GM18873 (cell line): ENCODE results near the gene TAMM41.
"Not testable (repeated sequence)": the region's sequence is repeated elsewhere in the genome, so short reads cannot be mapped to it uniquely, and the experiment has no call there.

Experiments
- ATAC-seq: cut with Tn5 transposase; IDR thresholded peaks from one replicate; pipeline ENCODE4 v1.9.1; 2021; ENCODE audit warnings: mild to moderate bottlenecking, moderate library complexity, moderate number of reproducible peaks; ENCODE audit not compliant: unreplicated experiment, low FRiP score

Gene TAMM41

GRCh38 chr3:11770477-11771391, 76.0 kb downstream of the TAMM41 start:
- peak; percentile 99 for ATAC-seq

- ATAC-seq: peak; percentile 14
These were observed 76.8 kb downstream of the TAMM41 start for GRCh38 chr3:11769704-11770476.

- no peak for ATAC-seq
These were observed 78.1 kb downstream of the TAMM41 start for GRCh38 chr3:11768604-11769003.

GRCh38 chr3:11764931-11765363, 81.7 kb downstream of the TAMM41 start:
- no peak for ATAC-seq

GRCh38 chr3:11759996-11760395, 86.7 kb downstream of the TAMM41 start:
- ATAC-seq: no peak

GRCh38 chr3:11757929-11758328, 88.8 kb downstream of the TAMM41 start:
- ATAC-seq: no peak

- ATAC-seq: no peak
These were observed 89.2 kb downstream of the TAMM41 start for GRCh38 chr3:11757441-11757875.

GRCh38 chr3:11755276-11755675, 91.4 kb downstream of the TAMM41 start:
- no peak for ATAC-seq

- not testable (repeated sequence) for ATAC-seq
These were observed 94.4 kb downstream of the TAMM41 start for GRCh38 chr3:11752254-11752653.

GRCh38 chr3:11748306-11748705, 98.4 kb downstream of the TAMM41 start:
- ATAC-seq: not testable (repeated sequence)
